Gastroesophageal sphincter (tissue), 4 donors: ENCODE data around the gene WDR82. TPM values are rescaled to one million over a fixed set of nuclear protein-coding genes. Genes with fewer than 3 reads are reported as not detected.

ENCODE experiments used
- ATAC-seq: fragments of 150-250 bp; one replicate; pipeline ENCODE4 v1.9.1; 2016; ENCODE audit warnings: mild to moderate bottlenecking, moderate library complexity
- H3K27ac ChIP-seq, 4 donors: fragments of 200-600 bp; sonication (generic) in 3 of 4; 1 replicate in 3 of 4; 2 replicates in 1 of 4; pipeline ENCODE4 v1.5.1; 2016 to 2019
- H3K27me3 ChIP-seq: fragments of 200-600 bp; sonication (generic); one replicate; pipeline ENCODE4 v1.5.1; 2019
- H3K36me3 ChIP-seq, 2 donors: fragments of 200-600 bp; sonication (generic); one replicate each; pipeline ENCODE4 v1.5.1; 2019; ENCODE audit warnings: control low read depth in 1 of 2
- H3K4me1 ChIP-seq, 3 donors: fragments of 200-600 bp; sonication (generic); 1 replicate in 2 of 3; 2 replicates in 1 of 3; pipeline ENCODE4 v1.5.1; 2016 to 2019; ENCODE audit warnings: control low read depth in 2 of 3
- H3K4me3 ChIP-seq, 2 donors: fragments of 200-600 bp; sonication (generic); one replicate each; pipeline ENCODE4 v1.5.1; 2019; ENCODE audit warnings: mild to moderate bottlenecking in 1 of 2, moderate library complexity in 1 of 2
- H3K9me3 ChIP-seq, 3 donors: fragments of 200-600 bp; sonication (generic); one replicate each; pipeline ENCODE4 v1.5.1; 2017 to 2019; ENCODE audit warnings: control low read depth in 2 of 3
- CTCF ChIP-seq, 4 experiments: fragments of 200-600 bp in 2 of 4; fragments of 450-650 bp in 2 of 4; sonication (generic) in 1 of 4; IDR thresholded peaks; one replicate each; pipeline ENCODE4 v1.5.1; 2017 to 2019; ENCODE audit warnings: antibody characterized with exemption in 4 of 4, mild to moderate bottlenecking in 2 of 4, moderate library complexity in 2 of 4
- EP300 ChIP-seq: sonication (generic); formaldehyde crosslinking; IDR thresholded peaks from one replicate; pipeline ENCODE4 v1.6.1; 2017; ENCODE audit warnings: antibody characterized with exemption, mild to moderate bottlenecking
- POLR2A ChIP-seq, 2 donors: fragments of 450-650 bp; IDR thresholded peaks; one replicate each; pipeline ENCODE4 v1.6.1; 2017; ENCODE audit warnings: antibody characterized with exemption in 2 of 2, mild to moderate bottlenecking in 2 of 2, moderate library complexity in 1 of 2
- POLR2AphosphoS5 ChIP-seq: sonication (generic); formaldehyde crosslinking; IDR thresholded peaks from one replicate; pipeline ENCODE4 v1.6.1; 2017; ENCODE audit warnings: antibody characterized with exemption
- WGBS, 2 donors: methylation state at CpG; one replicate each; pipeline ENCODE4 v1.1.5; 2018; ENCODE audit warnings: low coverage in 1 of 2; 5-methylcytosine and 5-hydroxymethylcytosine counted together
- total RNA-seq, 4 donors: library from RNA; depleted of rRNA; stranded (reverse); fragments of >200 nt; gene quantifications; one replicate each; pipeline ENCODE4 v1.1.0, GENCODE V29; 2016

The WDR82 gene
- total RNA-seq, 4 donors from 2014 or later, result 63.7 to 92.0 (median 86.7) TPM

GRCh38 chr3:52314489-52314888 is 36.0 kb upstream of the WDR82 start:
- H3K36me3 ChIP-seq, result peaks cover 0 to 8% of the 10 kb centered on the region in 2 donors
- no peak for TF ChIP-seq CTCF (IDR thresholded peaks at IDR 0.05)
- no peak for TF ChIP-seq POLR2A (IDR thresholded peaks at IDR 0.05)
- no peak for TF ChIP-seq POLR2AphosphoS5
- TF ChIP-seq EP300, result no peak
- H3K27me3 ChIP-seq, result no peaks in the 10 kb centered on the region
- no peak for ATAC-seq
- no peaks in the 10 kb centered on the region for H3K9me3 ChIP-seq
- H3K4me1 ChIP-seq, result peaks cover 0 to 32% (median 9%) of the 10 kb centered on the region in 3 donors
- peak overlapping the region in 1 of 4 donors; percentile 47 for H3K27ac ChIP-seq
- 80 to 100% methylated on average over 1 of the region's 3 CpGs for WGBS, 2 donors
- H3K4me3 ChIP-seq, result no peak overlapping the region

GRCh38 chr3:52313774-52314188 is 35.3 kb upstream of the WDR82 start:
- Histone ChIP-seq H3K4me3 (no peak overlapping the region), H3K4me1 (peaks cover 0 to 32% (median 9%) of the 10 kb centered on the region in 3 donors), H3K27ac (peak overlapping the region in 2 of 4 donors; percentile 23 to 47), H3K9me3 (no peaks in the 10 kb centered on the region), H3K27me3 (no peaks in the 10 kb centered on the region), H3K36me3 (peaks cover 0 to 9% of the 10 kb centered on the region in 2 donors)
- WGBS, 2 donors, result 43% methylated on average over 2 of the region's 4 CpGs; no CpG with 5 or more reads in 1 of the 2 donors
- TF ChIP-seq POLR2A (IDR thresholded peaks at IDR 0.05), result no peak
- TF ChIP-seq POLR2AphosphoS5, result no peak
- TF ChIP-seq CTCF (IDR thresholded peaks at IDR 0.05), result no peak
- TF ChIP-seq EP300, result no peak
- ATAC-seq, result peak; percentile 63

- Histone ChIP-seq H3K4me3 (no peak overlapping the region), H3K36me3 (peaks cover 0 to 9% of the 10 kb centered on the region in 2 donors), H3K4me1 (peaks cover 0 to 30% (median 9%) of the 10 kb centered on the region in 3 donors), H3K27ac (peak overlapping the region in 1 of 4 donors; percentile 37), H3K9me3 (no peaks in the 10 kb centered on the region), H3K27me3 (no peaks in the 10 kb centered on the region)
- no peak for ATAC-seq
- WGBS, 2 donors, result 70% methylated on average over 2 of the region's 2 CpGs; no CpG with 5 or more reads in 1 of the 2 donors
- TF ChIP-seq EP300 (no peak), POLR2A (IDR thresholded peaks at IDR 0.05) (no peak), POLR2AphosphoS5 (no peak), CTCF (IDR thresholded peaks at IDR 0.05) (no peak)
Observed at GRCh38 chr3:52313188-52313773, 34.8 kb upstream of the WDR82 start.

- Histone ChIP-seq H3K36me3 (peaks cover 0 to 9% of the 10 kb centered on the region in 2 donors), H3K4me1 (peaks cover 0 to 17% (median 0%) of the 10 kb centered on the region in 3 donors), H3K27me3 (no peaks in the 10 kb centered on the region), H3K9me3 (no peaks in the 10 kb centered on the region), H3K4me3 (no peak overlapping the region), H3K27ac (no peak overlapping the region)
- TF ChIP-seq POLR2AphosphoS5 (no peak), CTCF (IDR thresholded peaks at IDR 0.05) (no peak), POLR2A (IDR thresholded peaks at IDR 0.05) (no peak), EP300 (no peak)
- no CpG with 5 or more reads among the region's 9 CpGs for whole genome bisulfite sequencing, 2 donors
- no peak for ATAC-seq
Observed at GRCh38 chr3:52311576-52312119, 33.2 kb upstream of the WDR82 start.
